SK-N-SH (cell line): Measurements from ENCODE around the gene LNX2. TPM values are rescaled to one million over a fixed set of nuclear protein-coding genes. Genes with fewer than 3 reads are reported as not detected.

Experiments used
- CTCF ChIA-PET: fragments of 300-600, 350-600 bp; formaldehyde crosslinking; extraction: SDS; loops from one replicate; lab custom pipeline; 2021; lab: Yijun Ruan, JAX
- POLR2A ChIA-PET: fragments of 350-600 bp; sonication (Branson Sonifier 250); formaldehyde crosslinking; extraction: SDS; loops from one replicate; lab custom pipeline; 2020; ENCODE audit warnings: antibody characterized with exemption, inconsistent platforms; lab: Yijun Ruan, JAX
- DNase-seq: peaks from one replicate; pipeline ENCODE4 v3.0.0; 2012
- H2AFZ ChIP-seq: fragments of 200-600 bp; sonication (generic); 2 replicates; pipeline ENCODE4 v1.8.1; 2016; ENCODE audit warnings: antibody characterized with exemption, mild to moderate bottlenecking, low read depth
- H3F3A ChIP-seq: fragments of 200-600 bp; sonication (generic); replicated peaks from 2 replicates; pipeline ENCODE3; 2016; ENCODE audit warnings: antibody characterized with exemption, mild to moderate bottlenecking; ENCODE audit not compliant: insufficient read depth
- H3K27ac ChIP-seq, 2 experiments: fragments of 200-500 bp in 1 of 2; fragments of 200-600 bp in 1 of 2; sonication (Bioruptor generic) in 1 of 2; sonication (generic), shearing (Covaris generic) in 1 of 2; 2 replicates each; pipeline versions ENCODE4 v1.5.1 to v1.6.1; 2014 to 2016; ENCODE audit warnings: low read depth in 2 of 2, inconsistent platforms in 1 of 2, low read length in 1 of 2, mild to moderate bottlenecking in 1 of 2, mixed read lengths in 1 of 2
- H3K27me3 ChIP-seq: fragments of 200-600 bp; sonication (generic), shearing (Covaris generic); 2 replicates; pipeline ENCODE4 v1.6.1; 2016; ENCODE audit warnings: mixed run types; ENCODE audit not compliant: insufficient read depth
- H3K36me3 ChIP-seq, 2 experiments: fragments of 200-500 bp in 1 of 2; fragments of 200-600 bp in 1 of 2; sonication (Bioruptor generic) in 1 of 2; sonication (generic) in 1 of 2; replicated peaks in 1 of 2; 2 replicates each; pipeline versions ENCODE3 to v1.5.1; 2014 to 2016; ENCODE audit warnings: low read length in 1 of 2, mild to moderate bottlenecking in 1 of 2; ENCODE audit not compliant: insufficient read depth in 2 of 2, control insufficient read depth in 1 of 2
- H3K4me1 ChIP-seq, 2 experiments: fragments of 200-500 bp in 1 of 2; fragments of 200-600 bp in 1 of 2; sonication (Bioruptor generic) in 1 of 2; sonication (generic), shearing (Covaris generic) in 1 of 2; 2 replicates each; pipeline versions ENCODE4 v1.5.1 to v1.6.1; 2014 to 2016; ENCODE audit warnings: low read depth in 1 of 2, low read length in 1 of 2, mixed run types in 1 of 2; ENCODE audit not compliant: insufficient read depth in 2 of 2, control insufficient read depth in 1 of 2
- H3K4me2 ChIP-seq: fragments of 200-600 bp; sonication (generic), shearing (Covaris generic); 2 replicates; pipeline ENCODE4 v1.6.1; 2017; ENCODE audit warnings: mixed run types
- H3K4me3 ChIP-seq, 2 experiments: fragments of 200-500 bp in 1 of 2; fragments of 200-600 bp in 1 of 2; sonication (Bioruptor generic) in 1 of 2; sonication (generic), shearing (Covaris generic) in 1 of 2; 2 replicates each; pipeline versions ENCODE4 v1.5.1 to v1.8.1; 2014 to 2016; ENCODE audit warnings: low read depth in 2 of 2, inconsistent platforms in 1 of 2, low read length in 1 of 2, mild to moderate bottlenecking in 1 of 2, mixed read lengths in 1 of 2, moderate library complexity in 1 of 2
- H3K79me2 ChIP-seq: fragments of 200-600 bp; sonication (generic); 2 replicates; pipeline ENCODE4 v1.8.1; 2017; ENCODE audit warnings: mild to moderate bottlenecking; ENCODE audit not compliant: insufficient read depth
- H3K9ac ChIP-seq: fragments of 200-600 bp; sonication (generic); 2 replicates; pipeline ENCODE4 v1.6.1; 2017; ENCODE audit warnings: mixed run types
- H3K9me2 ChIP-seq: fragments of 200-600 bp; sonication (generic); 2 replicates; pipeline ENCODE4 v1.6.1; 2017; ENCODE audit warnings: mixed run types
- H3K9me3 ChIP-seq: fragments of 200-600 bp; sonication (generic); 2 replicates; pipeline ENCODE4 v1.6.1; 2017; ENCODE audit warnings: mixed run types, mild to moderate bottlenecking, moderate library complexity
- H4K20me1 ChIP-seq: fragments of 200-600 bp; sonication (generic); 2 replicates; pipeline ENCODE4 v1.6.1; 2017; ENCODE audit warnings: mild to moderate bottlenecking, mixed run types; ENCODE audit not compliant: insufficient read depth
- CHD2 ChIP-seq: fragments of 150-350 bp; IDR thresholded peaks from 2 replicates; pipeline ENCODE4 v1.6.1; 2018; ENCODE audit warnings: low read length; ENCODE audit not compliant: partially characterized antibody
- ELF1 ChIP-seq: IDR thresholded peaks from 2 replicates; pipeline ENCODE4 v1.4.0; 2012
- EP300 ChIP-seq, 2 experiments: IDR thresholded peaks; 2 replicates each; pipeline versions ENCODE4 v1.4.0 to v1.6.1; 2012; ENCODE audit warnings: borderline replicate concordance in 1 of 2, low read depth in 1 of 2, low read length in 1 of 2
- EZH2phosphoT487 ChIP-seq: fragments of 200-600 bp; sonication (generic); IDR thresholded peaks from 2 replicates; pipeline ENCODE4 v1.6.1; 2017; ENCODE audit warnings: low read depth, mixed run types, mild to moderate bottlenecking, antibody characterized with exemption, moderate library complexity, borderline replicate concordance
- FOSL2 ChIP-seq: IDR thresholded peaks from 2 replicates; pipeline ENCODE4 v1.4.0; 2012; ENCODE audit warnings: low read depth, mild to moderate bottlenecking, moderate library complexity, borderline replicate concordance
- FOXJ3 ChIP-seq: sonication (generic); formaldehyde crosslinking; IDR thresholded peaks from 2 replicates; pipeline ENCODE4 v1.5.1; 2020; ENCODE audit warnings: mild to moderate bottlenecking, missing genetic modification reagents
- GATA2 ChIP-seq: sonication (generic); formaldehyde crosslinking; IDR thresholded peaks from 2 replicates; pipeline ENCODE4 v1.5.0; 2020; ENCODE audit warnings: mild to moderate bottlenecking, missing genetic modification reagents
- JUND ChIP-seq: IDR thresholded peaks from 2 replicates; pipeline ENCODE4 v1.4.0; 2012
- NFIC ChIP-seq: IDR thresholded peaks from 2 replicates; pipeline ENCODE4 v1.4.0; 2012; ENCODE audit warnings: borderline replicate concordance
- POLR2AphosphoS5 ChIP-seq: IDR thresholded peaks from 2 replicates; pipeline ENCODE4 v1.6.1; 2012; ENCODE audit warnings: low read depth, low read length
- RCOR1 ChIP-seq: fragments of 150-350 bp; IDR thresholded peaks from 2 replicates; pipeline ENCODE4 v1.6.1; 2017; ENCODE audit warnings: antibody characterized with exemption, low read length
- TAF1 ChIP-seq: IDR thresholded peaks from 2 replicates; pipeline ENCODE4 v1.6.1; 2012; ENCODE audit warnings: low read depth, mild to moderate bottlenecking, low read length, moderate library complexity, borderline replicate concordance
- TCF12 ChIP-seq: IDR thresholded peaks from 2 replicates; pipeline ENCODE4 v1.4.0; 2012
- USF2 ChIP-seq: fragments of 150-350 bp; IDR thresholded peaks from 2 replicates; pipeline ENCODE4 v1.6.1; 2017; ENCODE audit warnings: antibody characterized with exemption, low read length, low read depth, borderline replicate concordance
- ZBTB33 ChIP-seq: IDR thresholded peaks from 2 replicates; pipeline ENCODE4 v1.4.0; 2012; ENCODE audit warnings: low read depth, borderline replicate concordance
- WGBS: methylation state at CpG from one replicate; pipeline ENCODE4 v1.1.6; 2017; ENCODE audit warnings: low lambda C conversion rate; 5-methylcytosine and 5-hydroxymethylcytosine counted together
- polyA plus RNA-seq, 3 experiments: library from polyadenylated mRNA; depleted of rRNA; stranded (reverse); fragments of >200 nt; gene quantifications; 2 replicates each; pipeline ENCODE4 v1.2.3, GENCODE V29; 2012
- TF ChIP-seq, protein P1 (sequence below): IDR thresholded peaks from 2 replicates; pipeline ENCODE4; 2012
- TF ChIP-seq, protein P2 (sequence below): IDR thresholded peaks from 2 replicates; pipeline ENCODE4 v1.4.0; 2012; ENCODE audit warnings: low read depth, borderline replicate concordance

The LNX2 gene
- polyA plus RNA-seq, 1 of the 3 experiments (the other 2 are of a cell fraction): 3.7 TPM

DNA sequence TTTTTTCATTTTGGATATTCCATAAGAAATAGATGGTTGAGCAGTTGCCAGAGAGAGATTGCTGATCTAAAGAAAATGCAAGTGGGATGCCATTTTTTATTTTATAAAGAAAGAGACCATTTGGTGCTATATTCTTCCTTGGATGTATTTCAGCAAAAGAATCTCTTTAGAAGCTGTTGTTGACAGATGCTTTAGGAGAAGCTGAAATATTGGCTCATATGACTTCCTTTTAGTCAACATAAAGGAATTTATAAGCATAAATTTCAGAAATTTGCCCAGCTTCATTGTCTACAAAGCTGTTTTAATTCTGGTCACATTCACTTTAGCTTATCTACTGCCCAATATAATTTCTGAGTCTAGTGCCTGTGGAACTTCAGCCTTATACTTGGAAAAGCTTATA is 38.2 kb upstream of the LNX2 start:
- Histone ChIP-seq H3K27ac (peak overlapping the region; percentile 13 to 58; a peak in 2 of 4 replicates), H3K4me3 (no peak overlapping the region), H2AFZ (no peak overlapping the region), H3K9ac (no peak overlapping the region), H3K27me3 (no peaks in the 10 kb centered on the region), H3F3A (peaks cover 4% of the 10 kb centered on the region), H3K9me2 (no peaks in the 10 kb centered on the region), H3K36me3 (peaks cover 2 to 7% of the 10 kb centered on the region in 2 experiments), H3K79me2 (peaks cover 4% of the 10 kb centered on the region; the same call in 1 of the 2 replicates), H3K9me3 (no peaks in the 10 kb centered on the region)
- ChIA-PET POLR2A (no interaction called here), CTCF (no interaction called here)
- TF ChIP-seq TCF12: peak; percentile 49
- TF ChIP-seq, protein P1, sequence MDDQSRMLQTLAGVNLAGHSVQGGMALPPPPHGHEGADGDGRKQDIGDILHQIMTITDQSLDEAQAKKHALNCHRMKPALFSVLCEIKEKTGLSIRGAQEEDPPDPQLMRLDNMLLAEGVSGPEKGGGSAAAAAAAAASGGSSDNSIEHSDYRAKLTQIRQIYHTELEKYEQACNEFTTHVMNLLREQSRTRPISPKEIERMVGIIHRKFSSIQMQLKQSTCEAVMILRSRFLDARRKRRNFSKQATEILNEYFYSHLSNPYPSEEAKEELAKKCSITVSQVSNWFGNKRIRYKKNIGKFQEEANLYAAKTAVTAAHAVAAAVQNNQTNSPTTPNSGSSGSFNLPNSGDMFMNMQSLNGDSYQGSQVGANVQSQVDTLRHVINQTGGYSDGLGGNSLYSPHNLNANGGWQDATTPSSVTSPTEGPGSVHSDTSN: peak; percentile 73
- TF ChIP-seq FOSL2: peak; percentile 45; the same call in 1 of the 2 replicates
- peak; percentile 52; the same call in 1 of the 2 replicates for TF ChIP-seq JUND
- peak in 1 of 2 experiments; percentile 56; a peak in 1 of 4 replicates for TF ChIP-seq EP300 (IDR thresholded peaks at IDR 0.05; ENCODE audit: borderline replicate concordance in 1 of 2, low read depth in 1 of 2, low read length in 1 of 2)
- no peak for TF ChIP-seq RCOR1
- TF ChIP-seq, protein P2, sequence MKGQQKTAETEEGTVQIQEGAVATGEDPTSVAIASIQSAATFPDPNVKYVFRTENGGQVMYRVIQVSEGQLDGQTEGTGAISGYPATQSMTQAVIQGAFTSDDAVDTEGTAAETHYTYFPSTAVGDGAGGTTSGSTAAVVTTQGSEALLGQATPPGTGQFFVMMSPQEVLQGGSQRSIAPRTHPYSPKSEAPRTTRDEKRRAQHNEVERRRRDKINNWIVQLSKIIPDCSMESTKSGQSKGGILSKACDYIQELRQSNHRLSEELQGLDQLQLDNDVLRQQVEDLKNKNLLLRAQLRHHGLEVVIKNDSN: 0 out of 2 replicates have a peak, but pooled peaks have one; percentile 33
- TF ChIP-seq NFIC: peak; percentile 52; the same call in 1 of the 2 replicates
- no peak for TF ChIP-seq POLR2AphosphoS5
- TF ChIP-seq, all 33 proteins: peak for 7
- H3K4me2 ChIP-seq: peak overlapping the region; percentile 39; the same call in 1 of the 2 replicates
- H3K4me1 ChIP-seq: peaks cover 0 to 13% of the 10 kb centered on the region in 2 experiments; a peak in 3 of 4 replicates
- DNase-seq: no peak
- no peaks in the 10 kb centered on the region for H4K20me1 ChIP-seq

DNA sequence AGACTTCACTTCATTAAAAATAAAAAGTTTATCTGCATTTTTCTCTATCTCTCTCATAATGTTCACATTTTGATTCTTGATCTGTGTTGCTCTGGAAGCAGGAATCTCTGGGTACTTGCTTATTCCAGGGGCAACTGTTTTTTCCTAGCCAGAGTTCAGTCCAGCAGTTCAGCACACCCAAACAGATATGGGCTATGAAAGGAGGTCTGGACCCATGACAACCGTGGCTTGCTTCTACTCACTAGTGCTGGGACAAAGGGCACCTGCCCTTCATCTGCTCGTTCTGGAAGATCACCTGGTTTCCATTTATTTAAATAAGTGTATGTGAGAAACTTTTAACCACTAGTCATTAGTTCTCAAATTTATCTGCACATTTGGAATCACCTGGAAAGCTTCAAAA is 37.4 kb upstream of the LNX2 start:
- Histone ChIP-seq H3K79me2 (peaks cover 4% of the 10 kb centered on the region; the same call in 1 of the 2 replicates), H3K4me1 (peaks cover 0 to 13% of the 10 kb centered on the region in 2 experiments; a peak in 3 of 4 replicates), H3K36me3 (peaks cover 4 to 11% of the 10 kb centered on the region in 2 experiments), H2AFZ (no peak overlapping the region), H3K4me3 (no peak overlapping the region), H3K27ac (no peak overlapping the region; a peak in 1 of 4 replicates), H3K9me2 (no peaks in the 10 kb centered on the region), H3K4me2 (no peak overlapping the region), H3F3A (peaks cover 4% of the 10 kb centered on the region), H4K20me1 (no peaks in the 10 kb centered on the region), H3K9ac (no peak overlapping the region), H3K9me3 (no peaks in the 10 kb centered on the region), H3K27me3 (no peaks in the 10 kb centered on the region)
- ChIA-PET CTCF (no interaction called here), POLR2A (no interaction called here)
- TF ChIP-seq FOSL2 (no peak), EP300 (IDR thresholded peaks at IDR 0.05; ENCODE audit: borderline replicate concordance in 1 of 2, low read depth in 1 of 2, low read length in 1 of 2) (no peak), USF2 (no peak), GATA2 (CRISPR knock-in tag) (no peak), ELF1 (no peak), ZBTB33 (no peak), TAF1 (no peak), FOXJ3 (CRISPR knock-in tag) (no peak), EZH2phosphoT487 (no peak), CHD2 (no peak)
- TF ChIP-seq, protein P2: no peak
- TF ChIP-seq, protein P1: no peak
- no peak for DNase-seq
- WGBS: 92% methylated on average over 2 of the region's 2 CpGs
